IgD-negative memory B cell (primary cell): ENCODE results near the gene RAB3B. TPM values are rescaled to one million over a fixed set of nuclear protein-coding genes. Genes with fewer than 3 reads are reported as not detected.
A peak's percentile ranks its signal among the peaks of the same experiment; 100 is the strongest.
"Not testable (repeated sequence)": the region's sequence is repeated elsewhere in the genome, so short reads cannot be mapped to it uniquely, and the experiment has no call there.

Experiments
- H3K27ac Mint-ChIP-seq, 3 donors: one replicate each; pipeline ENCODE4 v1.8.0; 2020 to 2022; ENCODE audit warnings: mild to moderate bottlenecking in 3 of 3, mixed read lengths in 3 of 3, moderate library complexity in 1 of 3
- H3K27me3 Mint-ChIP-seq: one replicate; pipeline ENCODE4 v1.8.0; 2021; ENCODE audit warnings: mixed read lengths
- H3K36me3 Mint-ChIP-seq: one replicate; pipeline ENCODE4 v1.8.0; 2020; ENCODE audit warnings: mild to moderate bottlenecking, mixed read lengths
- H3K4me1 Mint-ChIP-seq, 3 donors: one replicate each; pipeline ENCODE4 v1.8.0; 2020 to 2022; ENCODE audit warnings: mixed read lengths in 3 of 3, mild to moderate bottlenecking in 1 of 3
- H3K4me3 Mint-ChIP-seq, 4 donors: one replicate each; pipeline ENCODE4 v1.8.0; 2020 to 2022; ENCODE audit warnings: mild to moderate bottlenecking in 4 of 4, mixed read lengths in 4 of 4, moderate library complexity in 3 of 4
- H3K9me3 Mint-ChIP-seq, 3 donors: one replicate each; pipeline ENCODE4 v1.8.0; 2020 to 2021; ENCODE audit warnings: mixed read lengths in 3 of 3, mild to moderate bottlenecking in 1 of 3
- polyA plus RNA-seq: library from polyadenylated mRNA; unstranded; fragments of 300-500 nt; fragmentation: Illumina TruSeq; gene quantifications from one replicate; pipeline ENCODE4 v1.2.3, GENCODE V29; 2021

Gene RAB3B
- polyA plus RNA-seq, 1 donor from 2014 or later: not detected

DNA sequence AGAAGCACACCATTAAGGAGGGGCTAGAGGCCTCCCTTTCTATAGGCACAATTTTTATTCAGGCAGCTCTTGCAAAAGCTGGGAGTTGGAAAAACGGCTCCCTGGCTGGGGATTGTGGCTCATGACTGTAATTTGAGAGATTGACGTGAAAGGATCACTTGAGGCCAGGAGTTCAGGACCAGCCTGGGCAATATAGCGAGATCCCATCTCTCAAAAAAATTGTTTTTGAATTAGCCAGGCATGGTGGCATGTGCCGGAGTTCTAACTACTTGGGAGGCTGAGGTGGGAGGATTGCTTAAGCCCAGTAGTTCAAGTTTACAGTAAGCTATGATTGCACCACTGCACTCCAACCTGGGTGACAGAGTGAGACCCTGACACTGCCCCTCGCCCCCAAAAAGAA is 88.0 kb downstream of the RAB3B start:
- no peak overlapping the region for H3K4me3 Mint-ChIP-seq
- H3K4me1 Mint-ChIP-seq: peaks cover 0 to 4% (median 0%) of the 10 kb centered on the region in 3 donors
- peaks cover 14% of the 10 kb centered on the region for H3K27me3 Mint-ChIP-seq
- H3K36me3 Mint-ChIP-seq: no peaks in the 10 kb centered on the region
- H3K27ac Mint-ChIP-seq: no peak overlapping the region
- H3K9me3 Mint-ChIP-seq: peaks cover 0 to 2% (median 0%) of the 10 kb centered on the region in 3 donors

- no peaks in the 10 kb centered on the region for H3K4me1 Mint-ChIP-seq
- H3K27me3 Mint-ChIP-seq: peaks cover 19% of the 10 kb centered on the region
- H3K36me3 Mint-ChIP-seq: no peaks in the 10 kb centered on the region
- H3K27ac Mint-ChIP-seq: no peak overlapping the region
- H3K4me3 Mint-ChIP-seq: no peak overlapping the region
- H3K9me3 Mint-ChIP-seq: no peaks in the 10 kb centered on the region
Observed at GRCh38 chr1:51901151-51901550, 89.3 kb downstream of the RAB3B start.

GRCh38 chr1:51899022-51899421 is 91.5 kb downstream of the RAB3B start:
- no peaks in the 10 kb centered on the region for H3K36me3 Mint-ChIP-seq
- H3K27ac Mint-ChIP-seq: no peak overlapping the region
- H3K27me3 Mint-ChIP-seq: peaks cover 27% of the 10 kb centered on the region
- no peaks in the 10 kb centered on the region for H3K4me1 Mint-ChIP-seq
- H3K4me3 Mint-ChIP-seq: no peak overlapping the region
- peaks cover 0 to 3% (median 0%) of the 10 kb centered on the region in 3 donors for H3K9me3 Mint-ChIP-seq

DNA sequence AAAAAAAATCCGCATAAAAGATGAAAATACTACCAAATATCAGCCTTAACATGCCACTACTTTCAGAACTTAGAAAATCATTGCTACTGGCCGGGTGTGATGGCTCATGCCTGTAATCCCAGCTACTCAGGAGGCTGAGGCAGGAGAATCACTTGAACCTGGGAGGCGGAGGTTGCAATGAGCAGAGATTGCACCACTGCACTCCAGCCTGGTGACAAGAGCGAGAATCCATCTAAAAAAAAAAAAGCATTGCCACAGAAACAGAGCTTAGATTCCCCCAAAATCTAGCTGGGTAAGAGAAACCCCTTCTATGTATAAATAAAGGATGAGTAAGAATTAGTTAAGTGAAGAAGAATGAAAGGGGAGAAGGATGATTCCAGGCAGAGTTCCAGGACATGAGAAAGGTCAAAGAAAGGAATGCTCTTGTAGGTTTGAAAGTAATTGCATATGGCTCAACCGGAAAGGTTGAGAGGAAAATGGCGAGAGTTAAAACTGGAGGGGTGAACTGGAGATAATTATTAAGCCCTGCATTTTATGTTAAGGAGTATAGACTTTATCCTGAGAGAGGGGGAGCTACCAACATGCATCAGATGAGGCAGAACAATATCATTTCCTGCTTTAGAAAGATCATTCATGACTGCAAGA is 92.3 kb downstream of the RAB3B start:
- no peaks in the 10 kb centered on the region for H3K4me1 Mint-ChIP-seq
- peaks cover 28% of the 10 kb centered on the region for H3K27me3 Mint-ChIP-seq
- no peaks in the 10 kb centered on the region for H3K36me3 Mint-ChIP-seq
- no peak overlapping the region for H3K4me3 Mint-ChIP-seq
- peaks cover 0 to 3% (median 0%) of the 10 kb centered on the region in 3 donors for H3K9me3 Mint-ChIP-seq
- no peak overlapping the region for H3K27ac Mint-ChIP-seq

DNA sequence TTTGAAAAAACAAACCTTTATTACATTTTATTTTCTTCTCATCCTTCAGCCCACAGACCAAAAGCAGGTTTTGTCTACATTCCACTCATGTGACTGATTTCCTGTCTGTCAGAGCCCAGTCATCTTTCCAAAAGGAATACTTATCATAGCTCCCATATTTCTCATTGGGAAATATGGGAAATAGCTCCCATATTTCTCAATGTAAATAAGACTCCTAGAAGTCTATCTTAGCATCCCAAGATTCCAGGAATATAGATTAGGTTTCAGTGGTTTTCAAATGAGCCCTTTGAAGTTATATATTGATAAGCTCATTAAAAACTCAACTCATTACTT is 92.8 kb downstream of the RAB3B start:
- H3K27ac Mint-ChIP-seq: no peak overlapping the region
- peaks cover 0 to 3% (median 0%) of the 10 kb centered on the region in 3 donors for H3K9me3 Mint-ChIP-seq
- no peaks in the 10 kb centered on the region for H3K36me3 Mint-ChIP-seq
- peaks cover 28% of the 10 kb centered on the region for H3K27me3 Mint-ChIP-seq
- no peak overlapping the region for H3K4me3 Mint-ChIP-seq
- no peaks in the 10 kb centered on the region for H3K4me1 Mint-ChIP-seq

DNA sequence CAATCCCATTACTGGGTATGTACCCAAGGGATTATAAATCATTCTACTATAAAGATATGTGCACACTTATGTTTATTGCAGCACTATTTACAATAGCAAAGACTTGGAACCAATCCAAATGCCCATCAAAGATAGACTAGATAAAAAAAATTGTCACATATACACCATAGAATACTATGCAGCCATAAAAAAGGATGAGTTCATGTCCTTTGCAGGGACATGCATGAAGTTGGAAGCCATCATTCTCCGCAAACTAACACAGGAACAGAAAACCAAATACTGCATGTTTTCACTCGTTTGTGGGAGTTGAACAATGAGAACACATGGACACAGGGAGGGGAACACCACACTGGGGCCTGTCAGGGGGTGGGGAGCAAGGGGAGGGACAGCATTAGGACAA is 95.8 kb downstream of the RAB3B start:
- H3K27me3 Mint-ChIP-seq: peaks cover 28% of the 10 kb centered on the region
- not testable (repeated sequence) for H3K4me1 Mint-ChIP-seq, H3K4me3 Mint-ChIP-seq, H3K27ac Mint-ChIP-seq, H3K36me3 Mint-ChIP-seq, H3K9me3 Mint-ChIP-seq

GRCh38 chr1:51878616-51879336 is 111.7 kb downstream of the RAB3B start, which contains the start of gene NRDC:
TSS of gene NRDC (minus strand) at chr1:51878727. CDS start at chr1:51878615, 112 bp downstream.
- peaks cover 18 to 19% (median 19%) of the 10 kb centered on the region in 3 donors for H3K4me1 Mint-ChIP-seq
- H3K36me3 Mint-ChIP-seq: peaks cover 2% of the 10 kb centered on the region
- H3K27me3 Mint-ChIP-seq: no peaks in the 10 kb centered on the region
- H3K27ac Mint-ChIP-seq: no peak within 1 kb of the TSS
- H3K4me3 Mint-ChIP-seq: no peak within 1 kb of the TSS
- H3K9me3 Mint-ChIP-seq: no peaks in the 10 kb centered on the region

DNA sequence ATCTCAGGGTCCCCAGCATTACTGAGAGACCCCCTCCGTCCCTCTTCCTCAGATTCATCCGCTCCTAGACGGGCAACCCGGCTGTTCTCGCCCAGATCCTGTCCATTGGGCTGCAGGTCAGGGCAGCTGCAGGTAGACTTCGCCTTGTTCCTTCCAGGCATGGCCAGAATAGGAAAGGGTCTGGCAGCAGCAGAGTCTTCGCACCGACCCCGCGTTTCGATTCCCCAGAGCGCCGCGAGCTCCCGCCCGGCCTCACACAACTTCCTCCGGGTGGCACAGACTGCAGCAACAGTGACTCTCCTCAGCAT is 112.2 kb downstream of the RAB3B start:
- peaks cover 17 to 21% (median 18%) of the 10 kb centered on the region in 3 donors for H3K4me1 Mint-ChIP-seq
- H3K9me3 Mint-ChIP-seq: no peaks in the 10 kb centered on the region
- peaks cover 2% of the 10 kb centered on the region for H3K36me3 Mint-ChIP-seq
- no peak overlapping the region for H3K4me3 Mint-ChIP-seq
- no peaks in the 10 kb centered on the region for H3K27me3 Mint-ChIP-seq
- H3K27ac Mint-ChIP-seq: no peak overlapping the region

DNA sequence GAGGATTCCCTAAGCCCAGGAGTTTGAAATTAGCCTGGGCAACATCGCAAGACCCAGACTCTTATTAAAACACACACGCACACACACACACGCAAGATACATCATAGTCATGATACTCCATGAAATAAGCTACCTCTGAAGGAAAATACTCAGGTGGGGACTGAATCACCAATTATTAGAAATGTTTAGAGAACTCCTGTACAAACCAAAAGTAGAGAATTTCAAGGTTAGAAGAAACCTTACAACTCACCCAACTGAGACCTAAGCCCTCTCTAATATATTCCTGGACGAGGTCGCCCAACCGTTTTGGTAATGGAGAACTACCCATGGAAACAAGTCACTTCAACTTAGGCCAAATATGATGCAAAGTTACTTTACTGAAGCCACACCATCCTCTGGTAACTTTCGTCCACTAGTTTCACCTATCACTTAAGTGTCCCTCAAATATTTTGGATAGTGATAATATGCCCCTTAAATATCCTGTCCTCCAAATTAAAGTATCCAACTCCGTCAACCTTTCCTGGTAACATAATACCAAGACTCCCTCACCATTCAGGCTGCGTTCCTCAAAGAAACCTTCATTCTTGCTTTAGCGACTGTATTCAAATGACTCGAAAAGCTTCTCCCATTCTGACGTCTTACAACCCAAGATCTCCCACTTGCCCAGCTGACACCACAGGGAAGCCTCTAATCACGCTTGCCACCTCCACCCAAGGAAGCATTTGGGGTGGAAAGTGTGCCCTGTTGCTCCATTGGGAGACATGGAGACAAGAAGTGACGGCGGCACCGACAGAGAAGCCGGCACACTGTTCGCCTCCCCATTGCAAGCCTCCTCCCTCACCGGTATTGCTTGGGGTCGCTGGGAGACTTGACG is 112.8 kb downstream of the RAB3B start:
- H3K9me3 Mint-ChIP-seq: no peaks in the 10 kb centered on the region
- no peaks in the 10 kb centered on the region for H3K27me3 Mint-ChIP-seq
- peaks cover 11 to 26% (median 23%) of the 10 kb centered on the region in 3 donors for H3K4me1 Mint-ChIP-seq

GRCh38 chr1:51875836-51876235 is 114.7 kb downstream of the RAB3B start:
- no peaks in the 10 kb centered on the region for H3K27me3 Mint-ChIP-seq
- no peaks in the 10 kb centered on the region for H3K9me3 Mint-ChIP-seq
- peak overlapping the region in 3 of 4 donors; percentile 53 to 78 (median 61) for H3K4me3 Mint-ChIP-seq
- H3K4me1 Mint-ChIP-seq: peaks cover 19 to 38% (median 29%) of the 10 kb centered on the region in 3 donors
- no peak overlapping the region for H3K27ac Mint-ChIP-seq
- peaks cover 4% of the 10 kb centered on the region for H3K36me3 Mint-ChIP-seq

More for the DNA sequence above, 112.8 kb downstream of the RAB3B start:
- H3K4me3 Mint-ChIP-seq: no peak overlapping the region
- H3K27ac Mint-ChIP-seq: no peak overlapping the region
- H3K36me3 Mint-ChIP-seq: peaks cover 2% of the 10 kb centered on the region

- H3K9me3 Mint-ChIP-seq: no peaks in the 10 kb centered on the region
- H3K36me3 Mint-ChIP-seq: peaks cover 4% of the 10 kb centered on the region
- no peaks in the 10 kb centered on the region for H3K27me3 Mint-ChIP-seq
- H3K4me1 Mint-ChIP-seq: peaks cover 21 to 40% (median 31%) of the 10 kb centered on the region in 3 donors
- peak overlapping the region; percentile 1 to 78 (median 57) for H3K4me3 Mint-ChIP-seq
- H3K27ac Mint-ChIP-seq: peak overlapping the region in 1 of 3 donors; percentile 46
Observed at GRCh38 chr1:51875291-51875772, 115.2 kb downstream of the RAB3B start.

DNA sequence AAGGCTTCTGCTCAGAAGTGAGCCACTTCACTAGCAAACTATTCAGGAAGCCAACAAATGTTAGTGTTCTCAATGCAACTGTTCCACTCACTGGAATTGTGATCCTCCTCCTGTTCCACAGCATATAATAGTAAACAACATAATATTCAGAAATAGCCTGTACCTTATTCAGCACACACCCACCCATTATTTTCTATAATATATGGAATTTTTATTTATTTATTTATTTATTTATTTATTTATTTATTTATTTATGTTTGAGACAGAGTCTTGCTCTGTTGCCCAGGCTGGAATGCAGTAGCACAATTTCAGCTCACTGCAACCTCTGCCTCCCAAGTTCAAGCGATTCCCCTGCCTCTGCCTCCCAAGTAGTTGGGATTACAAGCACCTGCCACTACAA is 117.2 kb downstream of the RAB3B start:
- Mint-ChIP-seq H3K4me3 (peak overlapping the region in 1 of 4 donors; percentile 22), H3K4me1 (peaks cover 23 to 44% (median 35%) of the 10 kb centered on the region in 3 donors)
- H3K27ac Mint-ChIP-seq, H3K9me3 Mint-ChIP-seq, H3K36me3 Mint-ChIP-seq, H3K27me3 Mint-ChIP-seq: not testable (repeated sequence)

GRCh38 chr1:51871351-51871975 is 119.0 kb downstream of the RAB3B start:
- H3K27ac Mint-ChIP-seq: peak overlapping the region in 1 of 3 donors; percentile 92
- peaks cover 37 to 49% (median 45%) of the 10 kb centered on the region in 3 donors for H3K4me1 Mint-ChIP-seq
- peaks cover 4% of the 10 kb centered on the region for H3K36me3 Mint-ChIP-seq

DNA sequence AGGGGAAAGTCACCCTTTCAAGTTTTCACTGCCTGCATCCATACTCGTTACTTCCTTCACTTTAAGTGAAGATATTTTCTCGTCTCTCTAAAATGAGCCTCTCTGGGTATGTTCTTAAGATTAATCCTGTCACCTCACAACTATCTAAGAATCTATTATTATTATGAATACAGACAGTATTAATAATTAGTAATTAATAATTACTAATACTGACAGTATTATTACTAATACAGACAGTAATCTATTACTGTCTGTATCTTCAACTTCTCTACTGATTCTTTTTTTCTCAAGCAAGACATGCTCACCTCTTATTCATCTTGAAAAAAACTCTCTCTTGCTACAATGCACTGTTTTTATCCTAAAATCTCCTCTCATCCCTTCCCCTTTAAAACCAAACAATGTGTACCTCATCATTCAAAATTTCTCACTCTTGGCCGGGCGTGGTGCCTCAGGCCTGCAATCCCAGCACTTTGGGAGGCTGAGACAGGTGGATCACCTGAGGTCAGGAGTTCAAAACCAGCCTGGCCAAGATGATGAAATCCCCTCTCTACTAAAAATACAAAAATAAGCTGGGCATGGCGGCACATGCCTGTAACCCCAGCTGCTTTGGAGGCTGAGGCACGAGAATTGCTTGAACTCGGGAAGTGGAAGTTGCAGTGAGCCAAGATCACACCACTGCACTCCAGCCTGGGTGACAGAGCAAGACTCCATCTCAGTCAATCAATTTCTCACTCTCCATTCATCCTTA is 119.7 kb downstream of the RAB3B start:
- peak overlapping the region in 2 of 3 donors; percentile 12 to 92 for H3K27ac Mint-ChIP-seq
- H3K27me3 Mint-ChIP-seq: no peaks in the 10 kb centered on the region
- peaks cover 4% of the 10 kb centered on the region for H3K36me3 Mint-ChIP-seq
- H3K4me3 Mint-ChIP-seq: no peak overlapping the region
- no peaks in the 10 kb centered on the region for H3K9me3 Mint-ChIP-seq
- H3K4me1 Mint-ChIP-seq: peaks cover 42 to 52% (median 47%) of the 10 kb centered on the region in 3 donors

More at GRCh38 chr1:51871351-51871975, 119.0 kb downstream of the RAB3B start:
- H3K27me3 Mint-ChIP-seq: no peaks in the 10 kb centered on the region
- H3K4me3 Mint-ChIP-seq: peak overlapping the region in 1 of 4 donors; percentile 52
- H3K9me3 Mint-ChIP-seq: no peaks in the 10 kb centered on the region
